Measurements from ENCODE around the gene SYTL5. TPM values are rescaled to one million over a fixed set of nuclear protein-coding genes. Genes with fewer than 3 reads are reported as not detected.

Gene SYTL5
- total and polyA plus RNA-seq, 4 donors = 0.83 to 8.4 (median 1.5) TPM

- WGBS, 2 donors = 77 to 97% methylated on average over 2 of the region's 2 CpGs
- Histone ChIP-seq H3K4me3 (no peak overlapping the region), H3K27me3 (ENCODE audit: control insufficient read depth in 3 of 3, insufficient read depth in 3 of 3, low read length in 2 of 3) (peaks cover 0 to 3% (median 0%) of the 10 kb centered on the region in 3 donors), H3K9ac (ENCODE audit: insufficient read depth in 1 of 2, low read length in 2 of 2) (no peak overlapping the region), H3K4me1 (ENCODE audit: control insufficient read depth in 5 of 5, insufficient read depth in 5 of 5, low read length in 5 of 5) (no peaks in the 10 kb centered on the region), H3K27ac (ENCODE audit: low read depth in 1 of 2, low read length in 1 of 2) (no peak overlapping the region), H3K9me3 (ENCODE audit: control insufficient read depth in 4 of 4, insufficient read depth in 3 of 4, low read length in 3 of 4) (no peaks in the 10 kb centered on the region), H3K36me3 (ENCODE audit: control insufficient read depth in 4 of 4, insufficient read depth in 4 of 4, low read length in 4 of 4) (no peaks in the 10 kb centered on the region)
- no peak for DNase-seq
- TF ChIP-seq CTCF (IDR thresholded peaks at IDR 0.05; ENCODE audit: control extremely low read depth, extremely low read depth) = no peak
- ATAC-seq (ENCODE audit: insufficient read depth, low FRiP score) = no peak
Observed at GRCh38 chrX:38060331-38060878, 54.1 kb downstream of the SYTL5 start.

GRCh38 chrX:38061335-38061734, 55.0 kb downstream of the SYTL5 start:
- H3K27ac ChIP-seq (ENCODE audit: low read depth in 1 of 2, low read length in 1 of 2) = no peak overlapping the region
- no peak for TF ChIP-seq CTCF (IDR thresholded peaks at IDR 0.05; ENCODE audit: control extremely low read depth, extremely low read depth)
- ATAC-seq (ENCODE audit: insufficient read depth, low FRiP score) = no peak
- H3K9me3 ChIP-seq (ENCODE audit: control insufficient read depth in 4 of 4, insufficient read depth in 3 of 4, low read length in 3 of 4) = no peaks in the 10 kb centered on the region
- no peaks in the 10 kb centered on the region for H3K4me1 ChIP-seq (ENCODE audit: control insufficient read depth in 5 of 5, insufficient read depth in 5 of 5, low read length in 5 of 5)
- 43 to 81% methylated on average over 2 of the region's 2 CpGs for WGBS, 2 donors
- no peak for DNase-seq
- no peak overlapping the region for H3K4me3 ChIP-seq
- no peaks in the 10 kb centered on the region for H3K36me3 ChIP-seq (ENCODE audit: control insufficient read depth in 4 of 4, insufficient read depth in 4 of 4, low read length in 4 of 4)
- H3K9ac ChIP-seq (ENCODE audit: insufficient read depth in 1 of 2, low read length in 2 of 2) = no peak overlapping the region
- peaks cover 0 to 3% (median 0%) of the 10 kb centered on the region in 3 donors for H3K27me3 ChIP-seq (ENCODE audit: control insufficient read depth in 3 of 3, insufficient read depth in 3 of 3, low read length in 2 of 3)

DNA sequence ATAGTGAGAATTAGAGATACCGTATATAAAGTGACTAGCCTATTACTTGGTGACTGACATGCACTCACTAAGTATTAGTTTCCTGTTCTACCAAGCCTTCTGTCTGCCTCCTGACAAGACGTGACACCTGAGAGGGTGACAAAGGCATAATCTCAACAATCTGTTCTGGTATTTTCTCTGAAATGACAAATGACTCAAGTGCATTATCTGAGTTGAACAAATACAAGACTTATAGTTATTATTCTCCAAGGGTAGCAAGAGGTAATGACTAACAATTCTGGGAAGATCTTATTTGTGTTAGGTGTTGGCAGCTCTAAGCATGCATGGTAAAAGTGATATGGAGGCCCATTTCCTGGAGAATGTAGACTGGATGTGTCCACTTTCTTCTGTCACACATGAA, 60.6 kb downstream of the SYTL5 start:
- ATAC-seq (ENCODE audit: insufficient read depth, low FRiP score) = no peak

More for the DNA sequence above, 60.6 kb downstream of the SYTL5 start:
- Histone ChIP-seq H3K4me3 (no peak overlapping the region), H3K27ac (ENCODE audit: low read depth in 1 of 2, low read length in 1 of 2) (no peak overlapping the region), H3K9ac (ENCODE audit: insufficient read depth in 1 of 2, low read length in 2 of 2) (no peak overlapping the region), H3K9me3 (ENCODE audit: control insufficient read depth in 4 of 4, insufficient read depth in 3 of 4, low read length in 3 of 4) (no peaks in the 10 kb centered on the region), H3K4me1 (ENCODE audit: control insufficient read depth in 5 of 5, insufficient read depth in 5 of 5, low read length in 5 of 5) (no peaks in the 10 kb centered on the region), H3K36me3 (ENCODE audit: control insufficient read depth in 4 of 4, insufficient read depth in 4 of 4, low read length in 4 of 4) (no peaks in the 10 kb centered on the region), H3K27me3 (ENCODE audit: control insufficient read depth in 3 of 3, insufficient read depth in 3 of 3, low read length in 2 of 3) (peaks cover 0 to 5% (median 3%) of the 10 kb centered on the region in 3 donors)
- 58 to 83% methylated on average over 2 of the region's 2 CpGs for WGBS, 2 donors
- no peak for TF ChIP-seq CTCF (IDR thresholded peaks at IDR 0.05; ENCODE audit: control extremely low read depth, extremely low read depth)
- DNase-seq = no peak
